T-cell (primary cell): ENCODE results near the gene EIF3C. TPM values are rescaled to one million over a fixed set of nuclear protein-coding genes. Genes with fewer than 3 reads are reported as not detected.
A peak's percentile ranks its signal among the peaks of the same experiment; 100 is the strongest.
"Not testable (repeated sequence)": the region's sequence is repeated elsewhere in the genome, so short reads cannot be mapped to it uniquely, and the experiment has no call there.

Source experiments
- ATAC-seq, 4 experiments: fragments of 200-7000 bp in 3 of 4; fragments of 150-1000 bp in 1 of 4; cut with Tn5 transposase; replicated peaks in 1 of 4; 1 replicate in 3 of 4; 2 replicates in 1 of 4; pipeline ENCODE4 v1.10.0; 2021; ENCODE audit warnings: moderate library complexity in 3 of 4, mild to moderate bottlenecking in 2 of 4, moderate number of reproducible peaks in 1 of 4
- CTCF ChIA-PET, 2 donors: fragments of 300-600 bp; sonication (Branson Sonifier 250); formaldehyde crosslinking; loops; one replicate each; lab custom pipeline; 2022; ENCODE audit warnings: antibody characterized with exemption in 2 of 2; lab: Charles Lee
- POLR2A ChIA-PET, 2 donors: fragments of 300-600 bp; sonication (Branson Sonifier 250); formaldehyde crosslinking; loops; one replicate each; lab custom pipeline; 2022; ENCODE audit warnings: antibody characterized with exemption in 2 of 2; lab: Charles Lee
- DNase-seq, 35 experiments: peaks; one replicate each; pipeline versions ENCODE4 v3.0.0 to v3.0.0-alpha.2; 2013 to 2023
- H3K27ac ChIP-seq: one replicate; pipeline ENCODE4 v1.5.1; 2013; ENCODE audit warnings: low read length
- H3K27me3 ChIP-seq, 2 experiments: replicated peaks in 1 of 2; 1 replicate in 1 of 2; 2 replicates in 1 of 2; pipeline versions ENCODE4 v1.6.1 to v1.7.0; 2013; ENCODE audit warnings: low read length in 1 of 2, mixed read lengths in 1 of 2; ENCODE audit not compliant: control insufficient read depth in 2 of 2, insufficient read depth in 2 of 2; ENCODE audit errors: extremely low read depth in 1 of 2
- H3K36me3 ChIP-seq, 2 donors: 1 replicate in 1 of 2; 2 replicates in 1 of 2; pipeline versions ENCODE4 v1.6.1 to v1.7.0; 2013; ENCODE audit warnings: low read length in 1 of 2; ENCODE audit not compliant: control insufficient read depth in 2 of 2, insufficient read depth in 1 of 2; ENCODE audit errors: extremely low read depth in 1 of 2
- H3K4me1 ChIP-seq, 2 experiments: 1 replicate in 1 of 2; 2 replicates in 1 of 2; pipeline versions ENCODE4 v1.6.1 to v1.7.0; 2013; ENCODE audit warnings: low read length in 2 of 2, mixed read lengths in 1 of 2; ENCODE audit not compliant: insufficient read depth in 2 of 2, control insufficient read depth in 1 of 2; ENCODE audit errors: extremely low read depth in 1 of 2
- H3K4me3 ChIP-seq, 2 donors: 1 replicate in 1 of 2; 2 replicates in 1 of 2; pipeline versions ENCODE4 v1.5.1 to v1.7.0; 2013; ENCODE audit warnings: mild to moderate bottlenecking in 2 of 2, low read length in 1 of 2, moderate library complexity in 1 of 2; ENCODE audit not compliant: control insufficient read depth in 1 of 2; ENCODE audit errors: extremely low read depth in 1 of 2
- H3K9me3 ChIP-seq: 2 replicates; pipeline ENCODE4 v1.7.0; 2013
- H3K27ac Mint-ChIP-seq, 2 donors: one replicate each; pipeline ENCODE4 v1.8.0; 2020 to 2021; ENCODE audit warnings: mild to moderate bottlenecking in 2 of 2, mixed read lengths in 2 of 2
- H3K27me3 Mint-ChIP-seq, 2 donors: one replicate each; pipeline ENCODE4 v1.8.0; 2021 to 2022; ENCODE audit warnings: mixed read lengths in 2 of 2
- H3K36me3 Mint-ChIP-seq: one replicate; pipeline ENCODE4 v1.8.0; 2021; ENCODE audit warnings: mixed read lengths
- H3K4me1 Mint-ChIP-seq, 3 donors: one replicate each; pipeline ENCODE4 v1.8.0; 2020 to 2022; ENCODE audit warnings: mixed read lengths in 3 of 3, mild to moderate bottlenecking in 1 of 3
- H3K4me3 Mint-ChIP-seq, 3 donors: one replicate each; pipeline ENCODE4 v1.8.0; 2020 to 2022; ENCODE audit warnings: mild to moderate bottlenecking in 3 of 3, mixed read lengths in 3 of 3, moderate library complexity in 3 of 3
- H3K9me3 Mint-ChIP-seq, 3 donors: one replicate each; pipeline ENCODE4 v1.8.0; 2020 to 2022; ENCODE audit warnings: mixed read lengths in 3 of 3
- WGBS: methylation state at CpG from one replicate; pipeline ENCODE4 v1.1.5; 2013; ENCODE audit warnings: missing lambda C conversion rate; ENCODE audit not compliant: insufficient coverage; 5-methylcytosine and 5-hydroxymethylcytosine counted together
- total RNA-seq, 35 experiments: library from RNA in 6 of 35; stranded (reverse) in 6 of 35; fragments of 120-200 nt in 1 of 35; gene quantifications; one replicate each; pipeline versions ENCODE4 v1.2.1 to v1.2.4 and lab custom pipeline; 2013 to 2026

The EIF3C gene
- total RNA-seq, 5 donors from 2014 or later (not counting 1 experiment from before 2014, with no cell fraction given): 196 to 414 (median 337) TPM

GRCh38 chr16:28691722-28692121, 19.5 kb upstream of the EIF3C start:
- DNase-seq, H3K4me3 Mint-ChIP-seq, H3K4me1 ChIP-seq, H3K27ac Mint-ChIP-seq, H3K27ac ChIP-seq, H3K4me3 ChIP-seq, H3K36me3 Mint-ChIP-seq, H3K9me3 ChIP-seq, H3K4me1 Mint-ChIP-seq, ATAC-seq, POLR2A ChIA-PET, H3K9me3 Mint-ChIP-seq, H3K27me3 Mint-ChIP-seq, H3K36me3 ChIP-seq, CTCF ChIA-PET, H3K27me3 ChIP-seq: not testable (repeated sequence)
- no CpG with 5 or more reads among the region's 4 CpGs for WGBS

- H3K4me1 ChIP-seq, DNase-seq, H3K4me3 Mint-ChIP-seq, H3K36me3 Mint-ChIP-seq, ATAC-seq, H3K9me3 ChIP-seq, POLR2A ChIA-PET, H3K36me3 ChIP-seq, H3K4me3 ChIP-seq, H3K9me3 Mint-ChIP-seq, H3K27ac ChIP-seq, CTCF ChIA-PET, H3K27ac Mint-ChIP-seq, H3K27me3 ChIP-seq, H3K27me3 Mint-ChIP-seq, H3K4me1 Mint-ChIP-seq: not testable (repeated sequence)
- no CpG with 5 or more reads among the region's 11 CpGs for WGBS
Measured at GRCh38 chr16:28693257-28693950, 17.9 kb upstream of the EIF3C start.

GRCh38 chr16:28699792-28700191, 11.5 kb upstream of the EIF3C start:
- H3K27ac Mint-ChIP-seq, ATAC-seq, CTCF ChIA-PET, H3K4me3 ChIP-seq, H3K9me3 Mint-ChIP-seq, H3K27me3 Mint-ChIP-seq, H3K36me3 Mint-ChIP-seq, POLR2A ChIA-PET, H3K9me3 ChIP-seq, H3K27ac ChIP-seq, H3K4me3 Mint-ChIP-seq, H3K27me3 ChIP-seq, H3K4me1 ChIP-seq, DNase-seq, H3K4me1 Mint-ChIP-seq, H3K36me3 ChIP-seq: not testable (repeated sequence)
- WGBS: no CpG with 5 or more reads among the region's 9 CpGs

- ATAC-seq, H3K27me3 ChIP-seq, POLR2A ChIA-PET, H3K4me1 Mint-ChIP-seq, H3K36me3 Mint-ChIP-seq, H3K27me3 Mint-ChIP-seq, H3K9me3 Mint-ChIP-seq, H3K4me3 Mint-ChIP-seq, H3K36me3 ChIP-seq, CTCF ChIA-PET, H3K27ac Mint-ChIP-seq, H3K27ac ChIP-seq, H3K4me3 ChIP-seq, H3K9me3 ChIP-seq, H3K4me1 ChIP-seq: not testable (repeated sequence)
- DNase-seq: peak in 1 of 35 experiments; percentile 0
- 92% methylated on average over 10 of the region's 19 CpGs for WGBS
Measured at GRCh38 chr16:28700349-28700748, 10.9 kb upstream of the EIF3C start.

DNA sequence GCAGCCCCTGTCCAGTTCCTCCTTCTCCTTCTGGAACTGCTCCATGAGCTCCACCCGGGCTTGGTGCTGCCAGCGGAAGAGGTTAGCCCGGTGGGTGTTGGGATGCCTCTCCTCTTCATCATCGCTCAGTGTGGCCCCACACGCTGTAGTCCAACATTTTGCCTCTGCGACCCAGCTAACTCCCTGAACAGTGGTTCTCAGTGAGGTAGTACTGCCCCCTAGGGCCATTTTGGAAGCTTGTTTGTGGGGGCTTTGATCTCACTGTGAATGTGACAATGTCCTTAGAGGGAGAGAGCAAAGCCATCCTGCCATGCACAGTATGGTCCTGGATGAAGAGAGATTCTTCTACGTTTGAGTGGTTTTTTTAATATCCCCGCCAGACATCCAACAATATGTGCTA, 9.9 kb upstream of the EIF3C start:
- CTCF ChIA-PET, H3K27me3 ChIP-seq, DNase-seq, H3K27me3 Mint-ChIP-seq, H3K27ac Mint-ChIP-seq, H3K4me1 Mint-ChIP-seq, H3K4me1 ChIP-seq, POLR2A ChIA-PET, H3K36me3 Mint-ChIP-seq, H3K27ac ChIP-seq, H3K36me3 ChIP-seq, ATAC-seq, H3K4me3 ChIP-seq, H3K4me3 Mint-ChIP-seq, H3K9me3 ChIP-seq, H3K9me3 Mint-ChIP-seq: not testable (repeated sequence)
- no CpG with 5 or more reads among the region's 8 CpGs for WGBS

GRCh38 chr16:28704246-28704645, 7.0 kb upstream of the EIF3C start:
- no CpG with 5 or more reads among the region's 7 CpGs for WGBS
- H3K36me3 Mint-ChIP-seq, DNase-seq, ATAC-seq, H3K27ac Mint-ChIP-seq, H3K9me3 ChIP-seq, H3K4me3 Mint-ChIP-seq, POLR2A ChIA-PET, H3K27me3 ChIP-seq, H3K9me3 Mint-ChIP-seq, H3K4me3 ChIP-seq, H3K4me1 ChIP-seq, CTCF ChIA-PET, H3K27me3 Mint-ChIP-seq, H3K27ac ChIP-seq, H3K4me1 Mint-ChIP-seq, H3K36me3 ChIP-seq: not testable (repeated sequence)
